ENCODE results near the gene UBE2J2.

DNA sequence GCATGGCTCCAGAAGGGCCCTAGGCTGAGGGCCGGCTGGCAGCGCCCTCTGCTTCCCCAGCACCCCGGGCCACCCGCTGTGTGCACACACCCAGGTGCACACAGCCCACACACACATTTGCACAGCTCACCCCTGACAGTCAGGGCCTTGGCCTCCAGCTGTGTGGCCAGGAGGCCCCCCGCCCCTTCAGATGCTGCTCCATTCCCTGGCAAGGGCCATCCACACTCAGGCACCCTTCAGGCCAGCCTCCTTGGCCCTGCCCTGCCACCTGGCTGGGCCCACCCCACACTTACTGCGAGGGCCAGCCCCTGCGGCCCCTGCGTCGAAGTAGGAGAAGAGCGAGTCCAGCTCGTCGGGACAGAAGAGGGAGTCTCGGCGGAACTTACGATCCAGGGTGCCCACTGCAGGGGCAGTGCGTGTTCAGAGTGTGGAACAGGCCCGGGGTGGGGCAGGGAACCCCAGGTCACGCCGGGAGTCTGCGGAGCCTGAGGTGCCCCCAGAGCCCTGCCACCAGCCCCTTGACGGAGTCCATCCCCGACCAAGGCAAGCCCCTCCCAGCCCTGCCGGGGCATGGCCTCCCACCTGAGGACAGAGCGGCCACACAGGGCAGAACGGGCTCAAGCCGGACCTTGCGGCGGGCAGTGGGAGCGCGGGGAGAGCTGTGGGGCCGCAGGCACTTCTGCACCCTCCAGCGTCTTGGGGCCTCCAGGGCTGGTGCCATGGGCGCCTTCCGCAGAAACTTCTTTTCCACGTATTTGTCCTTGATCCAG lies 21.7 kb upstream of the UBE2J2 start:
- TF ChIP-seq CTCF (IDR thresholded peaks at IDR 0.05) (no peak), POLR2A (IDR thresholded peaks at IDR 0.05) (no peak)

Data from testis (tissue), 2 donors.